ENCODE data around the gene MAMDC2. TPM values are rescaled to one million over a fixed set of nuclear protein-coding genes. Genes with fewer than 3 reads are reported as not detected.
A peak's percentile ranks its signal among the peaks of the same experiment; 100 is the strongest.

Gene MAMDC2
- 14.0 TPM for polyA plus RNA-seq (2013, experiment 1 of 2)
- 14.1 TPM for polyA plus RNA-seq (2013, experiment 2 of 2)

GRCh38 chr9:70043689-70044489 is at the start of gene MAMDC2:
MAMDC2 (plus strand) TSS chr9:70043848; CDS start chr9:70044198, 350 bp downstream.
- H3K4me3 ChIP-seq (ENCODE audit: low read length in 2 of 2), result peak within 1 kb of the TSS; percentile 7 to 84
- H3K27ac ChIP-seq (replicated peaks; ENCODE audit: low read length), result peak within 1 kb of the TSS; percentile 89
- peak; percentile 62 for DNase-seq (ENCODE audit: low spot score)
- H3K23ac ChIP-seq (ENCODE audit: low read depth, low read length, poor library complexity), result peak within 1 kb of the TSS; percentile 13
- peak within 1 kb of the TSS; percentile 85 for H3K14ac ChIP-seq (ENCODE audit: low read length)
- peaks cover 0 to 61% (median 0%) of the 10 kb centered on the region in 3 experiments for H3K27me3 ChIP-seq (ENCODE audit: control insufficient read depth in 3 of 3, insufficient read depth in 3 of 3, low read depth in 1 of 3, low read length in 3 of 3)
- no CpG with 5 or more reads among the region's 55 CpGs for WGBS, 2 donors (ENCODE audit: extremely low coverage in 2 of 2, insufficient read length in 2 of 2, insufficient replicate concordance in 1 of 2)
- peak within 1 kb of the TSS; percentile 95 for H3K4me2 ChIP-seq (ENCODE audit: insufficient read depth, low read length, poor library complexity, severe bottlenecking)
- H3K18ac ChIP-seq (ENCODE audit: low read length), result peak within 1 kb of the TSS; percentile 96
- peaks cover 8 to 18% of the 10 kb centered on the region in 2 donors for H3K4me1 ChIP-seq (ENCODE audit: control insufficient read depth in 2 of 2, insufficient read depth in 1 of 2, low read depth in 1 of 2, low read length in 2 of 2)
- peak within 1 kb of the TSS; percentile 32 for H2BK12ac ChIP-seq (ENCODE audit: low read length)
- H4K8ac ChIP-seq (ENCODE audit: low read depth, low read length), result no peak within 1 kb of the TSS
- peak within 1 kb of the TSS; percentile 91 for H2BK15ac ChIP-seq (ENCODE audit: low read length)
- peak within 1 kb of the TSS; percentile 34 for H2AK5ac ChIP-seq (ENCODE audit: low read depth, low read length)
- peak within 1 kb of the TSS; percentile 83 for H3K9ac ChIP-seq (ENCODE audit: low read depth, low read length, poor library complexity)
- H4K91ac ChIP-seq (ENCODE audit: low read depth, low read length, poor library complexity), result no peak within 1 kb of the TSS
- no peaks in the 10 kb centered on the region for H3K9me3 ChIP-seq (replicated peaks in 1 of 2; ENCODE audit: control insufficient read depth in 2 of 2, insufficient read depth in 1 of 2, low read depth in 1 of 2, low read length in 2 of 2)
- peak within 1 kb of the TSS; percentile 95 for H2BK5ac ChIP-seq (ENCODE audit: low read length)
- peak within 1 kb of the TSS; percentile 94 for H2AFZ ChIP-seq (ENCODE audit: low read length)
- H3K79me1 ChIP-seq (ENCODE audit: low read depth, low read length), result no peaks in the 10 kb centered on the region
- peak within 1 kb of the TSS; percentile 48 for H2BK120ac ChIP-seq (ENCODE audit: low read depth, low read length)
- H3K4ac ChIP-seq (ENCODE audit: low read length), result no peak within 1 kb of the TSS
- no peaks in the 10 kb centered on the region for H3K36me3 ChIP-seq (replicated peaks in 1 of 2; ENCODE audit: control insufficient read depth in 2 of 2, insufficient read depth in 2 of 2, low read length in 2 of 2)

DNA sequence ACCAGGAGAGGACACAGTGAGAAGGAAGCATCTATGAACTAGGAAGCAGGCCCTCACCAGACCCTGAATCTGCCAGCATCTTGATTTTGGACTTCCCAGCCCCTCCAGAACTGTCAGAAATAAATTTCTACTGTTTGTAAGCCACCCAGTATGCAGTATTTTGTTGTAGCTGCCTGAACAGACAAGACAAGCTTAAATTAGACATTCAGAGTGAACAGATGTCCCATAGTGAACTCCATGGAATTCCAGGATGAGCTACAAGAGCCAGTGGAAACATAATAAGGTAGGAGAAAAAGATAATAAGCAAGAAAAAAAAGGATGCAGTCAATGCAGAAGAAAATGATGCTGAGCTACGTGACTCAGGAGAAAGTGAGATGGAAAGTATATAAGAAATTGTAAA is 47.8 kb upstream of the MAMDC2 start:
- no peak overlapping the region for H2BK5ac ChIP-seq (ENCODE audit: low read length)
- H3K36me3 ChIP-seq (replicated peaks in 1 of 2; ENCODE audit: control insufficient read depth in 2 of 2, insufficient read depth in 2 of 2, low read length in 2 of 2), result no peaks in the 10 kb centered on the region
- no peak overlapping the region for H3K23ac ChIP-seq (ENCODE audit: low read depth, low read length, poor library complexity)
- H4K8ac ChIP-seq (ENCODE audit: low read depth, low read length), result no peak overlapping the region
- no peaks in the 10 kb centered on the region for H3K79me1 ChIP-seq (ENCODE audit: low read depth, low read length)
- H3K4me3 ChIP-seq (ENCODE audit: low read length in 2 of 2), result no peak overlapping the region
- H2BK120ac ChIP-seq (ENCODE audit: low read depth, low read length), result no peak overlapping the region
- H3K4me2 ChIP-seq (ENCODE audit: insufficient read depth, low read length, poor library complexity, severe bottlenecking), result no peak overlapping the region
- no peak overlapping the region for H2AK5ac ChIP-seq (ENCODE audit: low read depth, low read length)
- no peak overlapping the region for H3K9ac ChIP-seq (ENCODE audit: low read depth, low read length, poor library complexity)
- no peak overlapping the region for H2BK12ac ChIP-seq (ENCODE audit: low read length)
- H3K4me1 ChIP-seq (ENCODE audit: control insufficient read depth in 2 of 2, insufficient read depth in 1 of 2, low read depth in 1 of 2, low read length in 2 of 2), result peaks cover 0 to 2% of the 10 kb centered on the region in 2 donors
- no peak for DNase-seq (ENCODE audit: low spot score)
- H3K14ac ChIP-seq (ENCODE audit: low read length), result no peak overlapping the region
- no peak overlapping the region for H4K91ac ChIP-seq (ENCODE audit: low read depth, low read length, poor library complexity)
- no peaks in the 10 kb centered on the region for H3K9me3 ChIP-seq (replicated peaks in 1 of 2; ENCODE audit: control insufficient read depth in 2 of 2, insufficient read depth in 1 of 2, low read depth in 1 of 2, low read length in 2 of 2)
- no peak overlapping the region for H3K4ac ChIP-seq (ENCODE audit: low read length)
- H3K18ac ChIP-seq (ENCODE audit: low read length), result no peak overlapping the region
- no peaks in the 10 kb centered on the region for H3K27me3 ChIP-seq (ENCODE audit: control insufficient read depth in 3 of 3, insufficient read depth in 3 of 3, low read depth in 1 of 3, low read length in 3 of 3)
- 100% methylated on average over 1 of the region's 1 CpG; no CpG with 5 or more reads in 1 of the 2 donors for WGBS, 2 donors (ENCODE audit: extremely low coverage in 2 of 2, insufficient read length in 2 of 2, insufficient replicate concordance in 1 of 2)
- no peak overlapping the region for H2BK15ac ChIP-seq (ENCODE audit: low read length)
- H3K27ac ChIP-seq (replicated peaks; ENCODE audit: low read length), result no peak overlapping the region
- no peak overlapping the region for H2AFZ ChIP-seq (ENCODE audit: low read length)

DNA sequence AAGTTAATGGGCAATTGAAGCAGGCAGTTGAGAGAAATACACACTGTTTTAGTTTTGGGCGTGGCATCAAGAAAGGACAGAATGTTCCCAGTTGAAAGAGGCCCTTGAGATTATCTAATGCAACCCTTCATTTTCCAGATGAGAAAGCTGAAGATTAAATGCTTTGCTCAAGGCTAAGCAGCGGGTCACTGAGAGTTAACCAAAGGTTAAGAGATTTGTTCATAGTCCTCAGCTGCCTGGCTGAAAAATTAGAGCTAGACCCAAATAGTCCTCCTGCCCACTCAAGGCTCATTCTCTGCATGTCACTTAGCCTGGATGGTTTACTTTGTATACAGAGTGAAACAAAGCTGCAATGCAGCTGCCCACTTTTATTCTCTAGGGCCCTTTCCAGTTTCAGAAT is 46.7 kb upstream of the MAMDC2 start:
- H3K4me3 ChIP-seq (ENCODE audit: low read length in 2 of 2), result no peak overlapping the region
- no CpG with 5 or more reads among the region's 2 CpGs for whole genome bisulfite sequencing, 2 donors (ENCODE audit: extremely low coverage in 2 of 2, insufficient read length in 2 of 2, insufficient replicate concordance in 1 of 2)

DNA sequence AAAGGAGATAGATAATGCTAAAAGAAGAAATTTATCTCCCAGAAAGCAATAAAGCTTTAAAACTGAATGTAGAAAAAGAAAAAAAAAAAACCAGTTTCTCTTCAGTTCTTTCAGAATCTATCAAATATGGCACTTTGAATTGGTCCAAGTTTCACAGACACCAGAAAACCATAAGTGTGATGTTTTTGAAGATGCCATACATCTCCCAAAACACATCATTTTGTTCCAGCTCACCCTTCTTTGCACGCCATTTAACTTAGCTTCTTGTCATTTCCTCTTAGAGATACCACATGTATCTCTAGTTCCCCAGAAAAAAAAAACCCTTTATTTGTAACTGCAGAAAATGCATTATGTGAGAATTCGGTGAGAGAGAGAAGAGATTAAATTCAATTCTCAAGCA is 46.1 kb upstream of the MAMDC2 start:
- no peak overlapping the region for H2BK120ac ChIP-seq (ENCODE audit: low read depth, low read length)
- no peak overlapping the region for H3K14ac ChIP-seq (ENCODE audit: low read length)
- no peaks in the 10 kb centered on the region for H3K9me3 ChIP-seq (replicated peaks in 1 of 2; ENCODE audit: control insufficient read depth in 2 of 2, insufficient read depth in 1 of 2, low read depth in 1 of 2, low read length in 2 of 2)
- H3K23ac ChIP-seq (ENCODE audit: low read depth, low read length, poor library complexity), result no peak overlapping the region
- H3K27ac ChIP-seq (replicated peaks; ENCODE audit: low read length), result no peak overlapping the region
- peaks cover 0 to 2% of the 10 kb centered on the region in 2 donors for H3K4me1 ChIP-seq (ENCODE audit: control insufficient read depth in 2 of 2, insufficient read depth in 1 of 2, low read depth in 1 of 2, low read length in 2 of 2)
- no peak for DNase-seq (ENCODE audit: low spot score)
- no peak overlapping the region for H4K8ac ChIP-seq (ENCODE audit: low read depth, low read length)
- no peak overlapping the region for H2BK12ac ChIP-seq (ENCODE audit: low read length)
- no peak overlapping the region for H3K18ac ChIP-seq (ENCODE audit: low read length)
- no peak overlapping the region for H2BK5ac ChIP-seq (ENCODE audit: low read length)
- no peak overlapping the region for H3K4me3 ChIP-seq (ENCODE audit: low read length in 2 of 2)
- H2AK5ac ChIP-seq (ENCODE audit: low read depth, low read length), result no peak overlapping the region
- H3K36me3 ChIP-seq (replicated peaks in 1 of 2; ENCODE audit: control insufficient read depth in 2 of 2, insufficient read depth in 2 of 2, low read length in 2 of 2), result no peaks in the 10 kb centered on the region
- no peak overlapping the region for H3K9ac ChIP-seq (ENCODE audit: low read depth, low read length, poor library complexity)
- no peaks in the 10 kb centered on the region for H3K27me3 ChIP-seq (ENCODE audit: control insufficient read depth in 3 of 3, insufficient read depth in 3 of 3, low read depth in 1 of 3, low read length in 3 of 3)
- H3K4ac ChIP-seq (ENCODE audit: low read length), result no peak overlapping the region
- no peak overlapping the region for H2AFZ ChIP-seq (ENCODE audit: low read length)
- no peak overlapping the region for H4K91ac ChIP-seq (ENCODE audit: low read depth, low read length, poor library complexity)
- no peak overlapping the region for H3K4me2 ChIP-seq (ENCODE audit: insufficient read depth, low read length, poor library complexity, severe bottlenecking)
- no peaks in the 10 kb centered on the region for H3K79me1 ChIP-seq (ENCODE audit: low read depth, low read length)
- no CpG with 5 or more reads among the region's 2 CpGs for WGBS, 2 donors (ENCODE audit: extremely low coverage in 2 of 2, insufficient read length in 2 of 2, insufficient replicate concordance in 1 of 2)
- H2BK15ac ChIP-seq (ENCODE audit: low read length), result no peak overlapping the region

More for the DNA sequence above, 46.7 kb upstream of the MAMDC2 start:
- Histone ChIP-seq H2AFZ (ENCODE audit: low read length) (no peak overlapping the region), H3K27ac (replicated peaks; ENCODE audit: low read length) (no peak overlapping the region), H2BK15ac (ENCODE audit: low read length) (no peak overlapping the region), H3K14ac (ENCODE audit: low read length) (no peak overlapping the region), H3K79me1 (ENCODE audit: low read depth, low read length) (no peaks in the 10 kb centered on the region), H2BK12ac (ENCODE audit: low read length) (no peak overlapping the region), H2AK5ac (ENCODE audit: low read depth, low read length) (no peak overlapping the region), H3K4me2 (ENCODE audit: insufficient read depth, low read length, poor library complexity, severe bottlenecking) (no peak overlapping the region), H3K4ac (ENCODE audit: low read length) (no peak overlapping the region), H3K27me3 (ENCODE audit: control insufficient read depth in 3 of 3, insufficient read depth in 3 of 3, low read depth in 1 of 3, low read length in 3 of 3) (no peaks in the 10 kb centered on the region), H3K36me3 (replicated peaks in 1 of 2; ENCODE audit: control insufficient read depth in 2 of 2, insufficient read depth in 2 of 2, low read length in 2 of 2) (no peaks in the 10 kb centered on the region), H2BK120ac (ENCODE audit: low read depth, low read length) (no peak overlapping the region), H3K23ac (ENCODE audit: low read depth, low read length, poor library complexity) (no peak overlapping the region), H3K4me1 (ENCODE audit: control insufficient read depth in 2 of 2, insufficient read depth in 1 of 2, low read depth in 1 of 2, low read length in 2 of 2) (peaks cover 0 to 2% of the 10 kb centered on the region in 2 donors), H4K8ac (ENCODE audit: low read depth, low read length) (no peak overlapping the region), H2BK5ac (ENCODE audit: low read length) (no peak overlapping the region), H4K91ac (ENCODE audit: low read depth, low read length, poor library complexity) (no peak overlapping the region), H3K9ac (ENCODE audit: low read depth, low read length, poor library complexity) (no peak overlapping the region), H3K9me3 (replicated peaks in 1 of 2; ENCODE audit: control insufficient read depth in 2 of 2, insufficient read depth in 1 of 2, low read depth in 1 of 2, low read length in 2 of 2) (no peaks in the 10 kb centered on the region), H3K18ac (ENCODE audit: low read length) (no peak overlapping the region)
- no peak for DNase-seq (ENCODE audit: low spot score)
